Measurements from ENCODE around the gene CSF1R.
A peak's percentile ranks its signal among the peaks of the same experiment; 100 is the strongest.

The CSF1R gene

DNA sequence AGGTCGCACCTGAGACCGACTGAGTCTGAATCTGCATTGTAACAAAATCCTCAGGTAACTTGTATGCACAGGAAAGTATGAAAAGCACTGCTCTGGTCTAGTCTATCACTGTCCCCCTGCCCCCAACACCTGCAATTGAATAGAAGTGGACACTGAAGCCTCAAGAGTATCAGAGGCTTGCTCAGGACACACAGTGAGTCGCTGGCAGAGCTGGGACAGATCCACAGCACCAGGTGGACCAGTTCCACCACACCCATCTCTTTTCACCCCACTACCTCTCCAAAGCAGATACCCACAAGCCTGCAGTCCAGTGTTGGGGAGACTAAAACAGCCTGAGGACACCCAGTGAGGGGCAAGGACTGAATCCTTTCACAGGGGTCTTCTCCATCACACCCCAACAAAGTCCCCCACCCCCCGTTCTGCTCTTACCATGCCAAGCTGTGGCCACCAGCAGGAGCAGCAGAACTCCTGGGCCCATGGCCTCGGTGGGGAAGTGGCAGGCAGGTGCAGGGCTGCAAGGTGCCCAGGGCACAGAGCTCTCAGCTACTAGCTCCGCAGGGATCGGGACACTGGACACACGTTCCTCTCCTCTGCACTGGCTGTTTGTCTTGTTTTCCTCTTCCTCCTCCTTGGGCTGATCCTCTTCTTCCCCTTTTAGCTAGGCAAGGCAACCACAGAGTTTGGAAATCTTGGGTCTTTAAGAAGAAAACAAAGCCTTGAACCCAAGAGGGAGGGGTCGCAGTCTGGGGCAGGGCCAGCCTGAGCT lies at the start of gene CSF1R:
Gene CSF1R (minus strand): TSS at position 605 of the 766 bp plus-strand sequence. CDS start 127 bp downstream, at position 478.
- no peak for DNase-seq (ENCODE audit: low read depth)

DNA sequence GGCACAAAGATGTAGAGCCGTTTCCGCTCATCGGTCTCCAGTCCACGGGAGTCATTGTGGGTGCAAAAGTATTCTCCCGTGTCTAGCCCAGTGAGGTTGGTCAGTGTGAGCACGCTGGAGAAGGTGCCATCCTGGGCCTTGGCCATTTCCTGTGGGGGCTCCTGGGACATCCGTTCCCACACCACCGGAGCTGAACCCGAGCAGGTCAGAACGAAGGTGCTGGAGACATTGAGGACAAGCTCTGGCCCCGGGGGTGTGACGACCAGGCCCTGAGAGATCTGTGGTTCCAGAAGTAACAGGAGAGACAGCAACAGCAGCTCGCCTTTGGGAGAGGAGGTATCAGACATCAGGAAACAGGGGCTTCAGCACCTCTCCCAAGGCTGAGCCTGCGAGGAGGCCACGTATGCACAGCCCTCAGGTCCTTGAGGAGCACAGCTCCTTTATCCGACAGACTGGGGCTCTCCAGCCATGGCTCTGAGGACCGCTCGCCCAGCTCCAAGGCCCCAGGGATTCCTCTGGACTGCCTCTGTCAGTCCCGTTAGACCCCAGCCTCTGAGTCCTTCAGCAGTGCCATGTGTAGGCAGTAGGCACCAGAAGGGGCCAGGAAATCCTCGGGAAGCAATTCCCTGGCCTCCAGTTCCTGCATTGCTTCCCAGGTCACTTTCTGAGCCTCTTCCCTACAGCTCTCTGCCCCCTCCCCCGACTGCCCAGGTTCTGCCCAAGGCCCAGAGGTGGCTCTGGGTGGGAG lies 49.4 kb upstream of the CSF1R start:
- DNase-seq (ENCODE audit: low read depth), result no peak

DNA sequence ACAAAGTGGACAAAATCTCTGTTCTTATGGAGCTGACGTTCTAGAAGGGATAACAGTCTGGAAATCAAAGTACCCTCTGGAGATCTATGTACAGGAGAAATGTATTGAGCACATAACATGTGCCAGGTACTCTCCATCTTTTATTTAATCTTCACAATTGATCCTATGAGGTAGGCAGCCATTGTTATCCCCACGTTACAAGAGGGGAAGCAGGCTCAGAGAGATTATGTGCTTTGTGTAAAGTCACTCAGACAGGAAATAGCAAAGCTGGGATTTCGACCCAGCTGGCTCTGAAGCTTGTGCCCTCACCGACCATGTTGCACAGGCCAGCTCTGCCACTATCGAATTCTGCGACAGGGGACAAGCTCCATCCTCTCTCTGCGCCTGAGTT lies 47.8 kb upstream of the CSF1R start:
- DNase-seq (ENCODE audit: low read depth), result no peak

DNA sequence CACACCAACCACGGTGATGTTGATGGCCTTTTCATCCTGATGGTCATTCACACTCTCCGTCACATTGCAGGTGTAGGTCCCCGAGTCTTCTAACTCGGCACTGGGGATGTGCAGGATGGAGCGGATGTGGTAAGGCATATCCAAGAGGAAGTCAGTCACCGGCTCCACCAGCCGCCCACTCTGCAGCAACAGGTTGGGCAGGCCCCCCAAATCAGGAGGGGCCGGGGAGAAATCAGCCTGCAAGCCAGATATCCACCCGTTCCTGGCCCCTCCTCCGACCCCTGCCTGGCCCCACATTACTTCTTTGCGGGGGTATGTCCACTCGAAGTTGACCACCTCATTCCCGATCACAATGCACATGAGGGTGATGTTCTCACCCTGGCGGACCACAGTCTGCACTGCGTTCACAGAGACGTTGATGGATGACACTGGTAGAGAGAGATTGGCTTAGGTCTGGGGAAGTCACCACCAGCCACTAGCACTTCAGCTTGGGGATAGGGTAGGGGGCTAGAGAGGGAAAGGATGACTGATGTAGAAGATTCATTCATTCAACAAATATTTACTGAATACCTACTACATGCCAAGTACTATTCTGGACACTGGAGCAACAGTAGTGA lies 47.3 kb upstream of the CSF1R start:
- no peak for DNase-seq (ENCODE audit: low read depth)

DNA sequence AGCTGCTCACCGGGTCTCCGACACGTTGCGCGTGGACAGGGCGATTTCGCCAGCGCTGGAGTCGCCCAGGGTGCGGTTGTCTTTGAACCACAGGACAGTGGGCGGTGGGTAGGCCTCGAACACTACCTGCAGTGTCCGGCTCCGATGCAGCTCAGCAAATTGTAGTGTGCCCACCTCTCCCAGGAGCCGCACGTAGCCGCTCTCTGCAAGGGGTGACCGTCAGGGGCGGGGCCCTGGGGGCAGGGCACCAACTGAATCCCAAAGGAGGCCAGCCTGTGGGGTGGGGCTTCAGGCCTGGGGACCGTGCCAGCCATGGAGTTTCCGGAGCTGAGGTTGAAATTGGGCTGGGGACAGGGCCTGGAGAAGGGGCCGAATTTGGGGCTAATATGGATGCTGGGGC lies 46.4 kb upstream of the CSF1R start:
- no peak for DNase-seq (ENCODE audit: low read depth)

DNA sequence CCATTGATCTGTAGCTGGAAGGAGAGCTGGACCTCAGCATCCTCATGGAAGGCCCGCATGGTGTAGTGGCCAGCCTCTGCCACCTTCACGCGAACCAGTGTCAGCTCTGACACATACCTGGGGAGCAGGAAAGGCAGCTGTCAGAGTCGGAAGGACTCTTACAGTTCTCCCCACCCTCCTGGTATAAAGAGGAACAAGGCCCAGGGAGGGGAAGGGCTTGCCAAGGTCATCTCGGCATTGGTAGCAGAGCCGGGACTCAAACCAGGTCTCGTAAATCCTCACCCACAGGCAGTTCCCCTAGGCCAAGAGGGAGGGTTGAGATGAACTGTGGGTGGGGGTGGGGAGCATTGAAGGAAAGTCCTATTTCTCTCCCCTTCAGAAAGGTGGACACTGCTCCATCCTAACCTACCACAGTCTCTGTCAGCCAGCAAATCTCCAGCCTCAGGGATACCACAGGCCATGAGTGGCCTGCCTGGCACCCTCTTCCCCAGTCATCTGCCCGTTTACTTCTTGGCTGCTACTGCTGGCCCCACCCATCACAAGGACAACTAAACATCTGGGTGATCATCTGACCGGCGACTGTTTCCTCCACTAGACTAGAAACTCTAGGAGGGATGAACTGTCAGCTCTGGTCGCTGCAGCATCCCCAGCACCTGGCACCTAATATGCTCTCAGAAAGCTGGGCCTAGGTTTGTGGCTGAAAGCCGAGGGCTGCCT lies 45.8 kb upstream of the CSF1R start:
- no peak for DNase-seq (ENCODE audit: low read depth)

DNA sequence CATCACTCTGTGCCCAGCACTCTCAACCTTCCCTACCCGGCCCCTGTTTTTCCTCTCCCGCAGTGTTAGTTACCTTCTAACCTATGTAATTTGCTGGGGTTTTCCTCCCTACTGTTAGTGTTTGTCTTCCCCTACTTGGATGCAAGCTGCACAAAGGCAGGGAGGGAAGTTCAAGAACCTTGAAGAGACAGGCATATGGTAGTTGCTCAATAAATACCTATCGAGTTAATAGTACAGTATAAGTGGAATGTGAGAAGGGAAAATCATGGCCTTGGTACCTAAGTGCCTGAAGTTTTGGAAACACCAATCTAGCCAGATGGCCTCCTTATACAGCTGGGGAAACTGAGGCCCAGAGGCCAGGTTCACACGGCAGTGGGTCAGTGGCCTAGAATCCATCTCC lies 45.1 kb upstream of the CSF1R start:
- no peak for DNase-seq (ENCODE audit: low read depth)

DNA sequence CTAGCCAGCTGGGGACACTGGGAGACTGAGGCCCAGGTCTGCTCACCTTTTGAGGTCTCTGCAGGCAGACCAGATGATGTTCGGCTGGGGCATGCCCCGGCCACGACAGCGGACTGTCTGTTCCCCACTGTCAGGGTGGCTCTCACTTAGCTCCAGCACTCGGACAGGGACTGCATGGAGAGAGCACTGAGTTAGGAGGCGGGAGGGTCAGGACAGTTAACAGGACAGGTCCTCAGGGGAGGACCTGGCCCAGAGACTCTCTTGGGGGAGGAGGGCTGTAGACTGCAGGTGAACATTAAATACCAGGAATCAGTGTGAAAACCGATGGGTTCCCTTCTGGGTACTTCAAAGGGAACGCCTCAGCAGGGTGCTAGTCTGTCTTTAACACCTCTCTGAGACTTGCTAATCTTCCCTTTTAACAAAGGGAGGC lies 44.2 kb upstream of the CSF1R start:
- no peak for DNase-seq (ENCODE audit: low read depth)

DNA sequence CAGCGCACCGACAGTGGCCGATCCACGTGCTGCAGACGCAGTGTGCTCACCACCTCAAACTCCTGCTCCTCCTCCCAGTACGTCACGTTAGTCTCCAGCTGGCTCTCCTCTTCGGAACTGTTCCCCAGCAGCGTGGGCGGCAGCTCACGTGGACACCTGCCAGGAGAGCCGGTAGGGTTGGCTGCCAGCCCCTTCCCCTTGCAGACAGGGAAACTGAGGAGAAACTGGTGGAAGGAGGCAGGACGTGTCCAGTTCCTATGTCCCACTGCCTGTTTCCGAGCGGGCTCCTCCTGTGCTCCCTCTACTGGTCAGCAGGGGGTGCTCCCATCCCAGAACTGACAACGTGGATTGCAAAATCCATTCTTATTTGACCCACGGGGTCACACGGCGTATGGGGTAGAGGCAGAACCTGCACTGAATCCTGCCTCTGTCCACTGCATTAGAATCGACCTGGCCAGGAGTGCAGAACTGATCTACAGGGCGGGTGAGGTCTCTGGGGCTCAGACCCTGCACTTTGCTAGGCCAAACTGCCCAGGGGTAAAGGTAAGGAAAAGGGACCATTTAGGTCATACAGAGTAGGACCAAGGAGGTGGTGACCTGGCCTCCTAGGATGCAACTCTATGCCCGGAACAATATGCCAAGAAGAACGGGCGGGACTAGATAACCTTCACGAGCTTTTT lies 43.6 kb upstream of the CSF1R start:
- DNase-seq (ENCODE audit: low read depth), result peak; percentile 34

DNA sequence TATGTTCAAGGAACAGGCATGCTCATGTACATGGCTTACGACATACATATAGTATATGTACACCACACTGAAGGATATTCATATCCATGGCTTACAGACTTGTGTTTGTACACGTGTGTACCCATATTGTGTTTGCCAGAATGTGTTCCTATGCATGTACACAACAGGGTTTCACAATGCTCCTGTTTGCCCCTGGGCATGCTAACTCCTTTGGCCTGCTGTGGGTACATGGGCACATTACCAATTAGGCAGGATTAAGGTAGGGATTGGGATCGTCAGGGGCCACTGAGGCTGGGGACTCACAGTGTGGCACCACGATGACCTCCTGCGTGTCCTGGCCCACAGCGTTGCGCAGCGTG lies 43.1 kb upstream of the CSF1R start:
- DNase-seq (ENCODE audit: low read depth), result no peak

DNA sequence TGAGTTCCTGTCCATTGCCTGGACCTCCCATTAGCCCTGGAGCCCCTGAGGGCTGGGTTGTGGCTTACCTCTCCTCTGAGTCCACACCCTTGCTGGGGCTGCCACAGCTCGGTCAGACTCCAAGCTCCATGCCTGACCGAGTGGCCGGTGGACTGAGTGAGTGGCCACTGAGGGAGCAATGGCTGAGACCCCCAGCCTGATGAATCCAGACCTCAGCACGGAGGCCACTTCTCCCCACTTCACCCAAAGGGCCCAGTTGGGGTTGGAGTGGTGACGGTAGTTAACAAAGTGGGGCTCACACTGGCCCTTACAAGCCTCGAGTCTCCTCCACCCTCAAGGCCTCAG lies 40.5 kb upstream of the CSF1R start:
- DNase-seq (ENCODE audit: low read depth), result no peak

DNA sequence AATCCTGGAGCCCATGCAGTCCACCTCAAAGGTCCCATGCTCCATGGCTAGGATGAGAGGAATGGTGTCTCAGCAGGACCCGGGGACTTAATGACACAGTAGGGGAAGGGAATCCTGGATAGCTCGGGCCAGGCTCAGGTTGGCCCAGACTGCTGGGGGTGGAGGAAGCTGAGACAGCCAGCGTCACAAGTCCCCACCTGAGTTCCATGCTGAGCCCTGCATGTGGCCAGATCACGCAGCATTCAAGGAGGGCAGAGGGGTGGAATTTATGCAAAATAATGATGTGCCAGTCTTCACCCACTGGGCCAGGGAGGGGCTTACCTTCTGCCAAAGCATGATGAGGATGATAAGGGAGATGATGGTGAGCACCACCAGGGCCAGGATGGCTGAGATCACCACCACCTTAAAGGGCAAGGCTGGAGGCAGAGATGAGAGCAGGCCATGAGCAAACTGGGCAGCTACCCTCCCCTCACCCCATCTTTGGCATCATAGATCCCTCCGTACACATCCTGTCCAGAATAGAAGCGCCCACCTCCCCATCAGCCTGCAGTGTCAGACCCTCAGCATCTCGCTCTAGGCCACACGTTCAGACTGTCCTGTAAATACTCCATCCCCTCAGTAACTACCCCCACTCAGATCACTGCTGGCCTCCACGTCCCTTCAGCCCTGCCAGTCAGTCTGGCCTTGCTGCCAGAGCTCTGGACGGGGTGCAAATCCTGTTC lies 40.0 kb upstream of the CSF1R start:
- no peak for DNase-seq (ENCODE audit: low read depth)

DNA sequence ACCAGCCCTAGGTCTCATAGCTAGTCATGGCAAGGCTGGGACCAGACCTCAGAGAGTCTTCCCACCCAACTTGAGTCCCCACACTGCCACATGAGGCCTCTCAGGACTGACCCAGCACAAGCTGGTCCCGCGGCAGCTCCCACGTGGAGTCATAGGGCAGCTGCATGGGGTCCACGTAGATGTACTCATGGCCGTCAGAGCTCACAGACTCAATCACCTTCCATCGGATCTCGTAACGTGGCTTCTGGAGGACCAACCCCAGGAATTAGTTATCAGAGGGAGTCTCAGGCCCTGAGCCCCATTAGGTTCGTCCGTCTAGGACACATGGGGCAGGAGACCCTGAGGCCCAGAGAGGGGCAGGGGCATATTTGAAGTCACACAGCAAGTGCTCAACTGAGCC lies 39.0 kb upstream of the CSF1R start:
- DNase-seq (ENCODE audit: low read depth), result no peak

DNA sequence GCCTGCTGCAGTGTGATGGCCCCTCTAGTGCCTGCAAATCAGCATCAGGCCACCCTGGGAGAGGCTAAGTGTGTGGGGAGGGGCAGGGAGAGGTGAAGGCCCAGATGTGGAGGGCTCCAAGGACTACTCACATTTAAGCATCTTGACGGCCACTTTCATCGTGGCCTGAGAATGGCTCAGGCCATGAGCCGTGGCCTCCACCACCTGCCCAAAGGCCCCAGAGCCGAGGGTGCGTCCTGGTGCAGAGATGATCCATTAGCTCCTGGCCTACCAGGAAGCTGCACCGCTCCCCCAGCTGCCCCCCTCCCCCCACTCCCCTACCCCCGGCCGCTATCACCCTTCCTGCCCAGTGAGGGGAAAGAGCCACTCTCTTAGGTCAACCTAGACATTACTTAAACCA lies 38.2 kb upstream of the CSF1R start:
- no peak for DNase-seq (ENCODE audit: low read depth)

DNA sequence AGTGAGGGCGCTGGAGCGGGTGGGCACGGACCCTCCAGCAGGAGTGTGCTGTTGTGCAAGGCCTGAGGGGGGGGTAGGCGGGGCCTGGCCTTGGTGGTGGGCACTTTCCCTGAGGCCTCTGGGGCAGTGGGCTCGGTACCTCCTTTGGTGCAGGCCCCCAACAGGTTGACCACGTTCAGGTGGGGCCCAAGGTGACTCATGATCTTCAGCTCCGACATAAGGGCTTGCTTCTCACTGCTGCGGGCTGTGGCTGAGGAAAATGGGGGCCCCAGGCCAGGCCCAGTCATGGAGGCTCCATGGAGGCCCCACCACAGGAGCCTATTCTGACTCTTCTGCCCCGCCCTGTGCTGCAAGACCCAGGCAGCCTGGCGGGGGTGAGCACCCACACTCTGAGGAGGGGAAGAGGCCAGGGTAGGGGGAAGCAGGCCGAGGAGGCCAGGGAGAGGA lies 37.8 kb upstream of the CSF1R start:
- DNase-seq (ENCODE audit: low read depth), result no peak

DNA sequence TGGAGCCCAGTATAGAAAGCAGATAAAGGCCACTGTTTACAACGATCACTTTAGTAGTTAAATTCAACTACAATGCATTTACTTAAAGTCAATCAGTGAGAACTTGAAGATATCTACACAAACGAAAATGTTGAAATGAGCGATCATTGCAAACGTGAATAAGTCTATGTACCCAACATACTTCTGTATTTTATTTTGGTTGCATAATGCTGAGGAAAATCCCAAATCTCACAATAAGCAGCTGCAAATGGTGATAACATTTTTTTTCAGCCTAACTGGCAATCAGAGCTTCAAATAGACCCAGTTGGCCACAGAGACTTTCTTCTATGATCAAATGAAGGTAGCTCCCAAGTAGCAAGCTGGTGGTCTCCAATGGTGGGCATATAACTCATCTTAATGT lies 37.2 kb upstream of the CSF1R start:
- DNase-seq (ENCODE audit: low read depth), result no peak

DNA sequence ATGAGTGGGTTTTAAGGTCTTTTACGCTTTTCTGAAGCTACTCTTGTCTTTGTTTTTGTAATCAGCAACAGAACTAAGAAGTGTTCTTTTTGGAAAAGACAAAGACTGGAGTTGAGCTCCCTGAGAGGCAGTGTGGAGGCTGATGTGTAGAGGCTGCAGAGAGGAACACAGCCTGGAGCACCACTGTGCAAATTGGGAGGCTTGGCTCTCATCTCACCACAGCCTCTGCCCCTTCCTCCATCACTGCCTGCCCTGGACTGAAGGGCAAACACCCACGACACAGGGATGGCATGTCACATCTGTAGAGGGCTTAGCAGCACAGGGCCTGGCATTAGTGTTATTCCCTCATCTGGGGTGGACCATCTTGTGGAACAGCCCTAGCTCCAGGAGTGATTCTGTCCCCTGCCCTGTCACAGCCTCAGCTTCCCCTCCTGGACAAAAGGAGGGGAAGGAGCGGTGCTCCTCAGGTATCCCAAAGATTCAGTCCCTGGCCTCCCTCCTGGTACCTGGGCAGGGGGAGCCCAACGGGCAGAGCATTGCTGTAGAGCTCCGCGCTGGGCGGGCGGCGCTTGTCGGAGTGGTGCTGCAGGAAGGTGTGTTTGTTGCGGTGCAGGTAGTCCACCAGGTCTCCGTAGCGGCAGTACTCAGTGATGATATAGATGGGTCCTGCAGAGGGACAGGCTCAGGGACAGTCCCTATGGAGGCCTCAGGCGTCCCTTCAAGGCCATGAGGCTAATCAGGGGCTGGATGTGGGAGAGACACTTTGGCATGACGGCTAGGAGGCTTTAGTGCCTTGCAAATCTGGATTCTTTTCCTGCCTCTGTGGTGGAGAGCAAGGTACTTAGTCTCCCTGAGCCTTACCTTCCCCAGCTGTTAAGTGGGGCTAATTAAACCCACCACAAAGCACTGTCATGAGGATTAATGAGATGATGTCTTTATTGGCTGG lies 36.5 kb upstream of the CSF1R start:
- DNase-seq (ENCODE audit: low read depth), result no peak

DNA sequence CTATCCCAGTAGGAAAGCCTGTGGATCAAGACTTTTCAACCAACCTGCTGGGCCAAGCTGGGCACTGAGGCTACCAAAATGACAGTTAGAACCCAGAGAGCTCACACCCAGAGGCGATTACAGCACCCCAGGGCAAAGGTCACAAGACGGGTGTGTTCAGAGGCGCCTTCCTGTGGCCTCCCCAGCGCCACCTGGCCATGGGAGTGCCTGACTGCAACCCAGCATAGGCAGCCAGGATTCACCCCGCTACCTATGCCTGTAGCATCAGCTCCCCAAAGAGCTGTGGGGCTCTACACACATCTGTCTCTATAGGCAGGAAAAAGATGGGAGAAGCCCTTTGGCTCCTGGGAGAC lies 35.8 kb upstream of the CSF1R start:
- DNase-seq (ENCODE audit: low read depth), result no peak

DNA sequence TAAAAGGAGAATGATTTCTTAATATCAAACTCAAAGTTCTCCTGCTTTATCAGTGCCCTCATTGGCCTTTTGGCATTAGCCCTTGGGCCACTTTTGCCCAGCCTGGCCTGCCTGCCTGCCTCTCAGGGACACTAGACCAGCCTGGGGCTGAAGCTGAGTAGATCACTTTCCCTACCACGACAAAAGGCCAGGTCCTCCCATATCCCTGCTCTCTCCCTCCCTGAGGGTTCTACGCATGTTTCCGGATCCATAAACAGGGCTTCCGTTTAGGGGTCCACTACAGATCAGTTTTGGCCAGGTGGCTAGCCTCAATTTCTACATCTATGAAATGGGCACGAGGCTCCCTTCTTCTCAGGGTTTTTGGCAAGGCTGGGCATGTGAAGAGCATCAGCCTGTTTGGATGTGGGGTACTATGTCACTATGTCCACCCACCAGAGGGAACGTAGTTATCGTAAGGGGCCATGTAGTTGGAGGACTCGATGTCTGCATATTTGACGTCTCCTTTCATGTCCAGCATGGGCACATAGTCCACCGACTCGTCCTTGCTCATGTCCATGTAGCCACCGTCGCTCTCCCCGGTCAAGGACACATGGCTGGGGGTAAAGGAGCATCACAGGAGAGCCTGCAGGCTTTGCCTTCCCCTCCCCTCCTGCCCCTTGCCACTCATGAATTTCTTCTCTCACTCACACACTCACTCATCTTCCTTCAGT lies 35.2 kb upstream of the CSF1R start:
- no peak for DNase-seq (ENCODE audit: low read depth)

Data from CMK (cell line).